ENCODE results near the gene SLC26A1. TPM values are rescaled to one million over a fixed set of nuclear protein-coding genes. Genes with fewer than 3 reads are reported as not detected.

The SLC26A1 gene
- total RNA-seq, 1 experiment from 2014 or later: 0.68 TPM

- no peaks in the 10 kb centered on the region for H3K27me3 Mint-ChIP-seq (ENCODE audit: unreplicated experiment)
- peaks cover 8% of the 10 kb centered on the region for H3K4me1 Mint-ChIP-seq (ENCODE audit: low read depth, unreplicated experiment)
- peaks cover 18% of the 10 kb centered on the region for H3K36me3 Mint-ChIP-seq (ENCODE audit: insufficient read depth, unreplicated experiment)
- intact Hi-C loops (cut with micrococcal nuclease; ENCODE audit: unreplicated experiment): no loop called here
- H3K9me3 Mint-ChIP-seq (ENCODE audit: low read depth, unreplicated experiment): no peaks in the 10 kb centered on the region
- TF ChIP-seq CTCF (IDR thresholded peaks at IDR 0.05; ENCODE audit: unreplicated experiment): peak; percentile 25
- peak; percentile 82 for DNase-seq
- CTCF ChIA-PET: interaction anchor here (0.7 to 1.2 kb wide), 4 partner anchors 55 to 267 kb away, joined by 3 to 6 read pairs (median 4); partner anchors contain the start of genes GAK and TMEM175
- peak within 1 kb of the TSS; percentile 82 for H3K4me3 Mint-ChIP-seq (ENCODE audit: low read depth, unreplicated experiment)
- H3K27ac Mint-ChIP-seq (ENCODE audit: unreplicated experiment): peak within 1 kb of the TSS; percentile 60
- BruUV-seq (replicated peaks): no TSS peak
These were observed 6.2 kb downstream of the SLC26A1 start, which contains the start of gene IDUA for GRCh38 chr4:986879-987623. TSS of gene IDUA (plus strand) at chr4:987044. CDS start at chr4:987085, 41 bp downstream.

GRCh38 chr4:986428-986878 is 6.8 kb downstream of the SLC26A1 start:
- intact Hi-C loops (cut with micrococcal nuclease; ENCODE audit: unreplicated experiment): no loop called here
- Mint-ChIP-seq H3K4me3 (ENCODE audit: low read depth, unreplicated experiment) (peak overlapping the region; percentile 82), H3K9me3 (ENCODE audit: low read depth, unreplicated experiment) (no peaks in the 10 kb centered on the region), H3K4me1 (ENCODE audit: low read depth, unreplicated experiment) (peaks cover 8% of the 10 kb centered on the region), H3K36me3 (ENCODE audit: insufficient read depth, unreplicated experiment) (peaks cover 18% of the 10 kb centered on the region), H3K27me3 (ENCODE audit: unreplicated experiment) (no peaks in the 10 kb centered on the region), H3K27ac (ENCODE audit: unreplicated experiment) (no peak overlapping the region)
- CTCF ChIA-PET: interaction anchor here (1.0 to 1.2 kb wide), 3 partner anchors 54 to 244 kb away, joined by 4 to 6 read pairs (median 5); partner anchors contain the start of genes GAK and TMEM175
- BruUV-seq (replicated peaks): no TSS peak
- DNase-seq: no peak
- no peak for TF ChIP-seq CTCF (IDR thresholded peaks at IDR 0.05; ENCODE audit: unreplicated experiment)

GRCh38 chr4:985123-985830 is 7.9 kb downstream of the SLC26A1 start:
- no TSS peak for BruUV-seq (replicated peaks)
- Mint-ChIP-seq H3K9me3 (ENCODE audit: low read depth, unreplicated experiment) (no peaks in the 10 kb centered on the region), H3K4me1 (ENCODE audit: low read depth, unreplicated experiment) (peaks cover 8% of the 10 kb centered on the region), H3K4me3 (ENCODE audit: low read depth, unreplicated experiment) (peak overlapping the region; percentile 55), H3K36me3 (ENCODE audit: insufficient read depth, unreplicated experiment) (peaks cover 18% of the 10 kb centered on the region), H3K27ac (ENCODE audit: unreplicated experiment) (no peak overlapping the region), H3K27me3 (ENCODE audit: unreplicated experiment) (no peaks in the 10 kb centered on the region)
- peak; percentile 79 for DNase-seq
- intact Hi-C loops (cut with micrococcal nuclease; ENCODE audit: unreplicated experiment): no loop called here
- CTCF ChIA-PET: interaction anchor here (0.6 kb wide), 1 partner anchor 214 kb away, joined by 5 read pairs; no protein-coding TSS in a partner anchor
- TF ChIP-seq CTCF (IDR thresholded peaks at IDR 0.05; ENCODE audit: unreplicated experiment): no peak

GRCh38 chr4:984336-985054 is 8.7 kb downstream of the SLC26A1 start:
- Mint-ChIP-seq H3K36me3 (ENCODE audit: insufficient read depth, unreplicated experiment) (peaks cover 17% of the 10 kb centered on the region), H3K4me1 (ENCODE audit: low read depth, unreplicated experiment) (peaks cover 8% of the 10 kb centered on the region), H3K9me3 (ENCODE audit: low read depth, unreplicated experiment) (no peaks in the 10 kb centered on the region), H3K4me3 (ENCODE audit: low read depth, unreplicated experiment) (peak overlapping the region; percentile 55), H3K27ac (ENCODE audit: unreplicated experiment) (no peak overlapping the region), H3K27me3 (ENCODE audit: unreplicated experiment) (no peaks in the 10 kb centered on the region)
- intact Hi-C loops (cut with micrococcal nuclease; ENCODE audit: unreplicated experiment): no loop called here
- no TSS peak for BruUV-seq (replicated peaks)
- CTCF ChIA-PET: interaction anchor here (0.6 kb wide), 1 partner anchor 213 kb away, joined by 5 read pairs; no protein-coding TSS in a partner anchor
- no peak for TF ChIP-seq CTCF (IDR thresholded peaks at IDR 0.05; ENCODE audit: unreplicated experiment)
- DNase-seq: no peak

Measured in Calu3 (cell line).